Inferior parietal cortex (tissue), 1 donor: ENCODE measurements around the gene TENT4B.
"Not testable (repeated sequence)": the region's sequence is repeated elsewhere in the genome, so short reads cannot be mapped to it uniquely, and the experiment has no call there.

Experiments used
- DNase-seq: peaks from one replicate; pipeline ENCODE4 v3.0.0-alpha.2; 2016; ENCODE audit errors: extremely low spot score

Gene TENT4B

DNA sequence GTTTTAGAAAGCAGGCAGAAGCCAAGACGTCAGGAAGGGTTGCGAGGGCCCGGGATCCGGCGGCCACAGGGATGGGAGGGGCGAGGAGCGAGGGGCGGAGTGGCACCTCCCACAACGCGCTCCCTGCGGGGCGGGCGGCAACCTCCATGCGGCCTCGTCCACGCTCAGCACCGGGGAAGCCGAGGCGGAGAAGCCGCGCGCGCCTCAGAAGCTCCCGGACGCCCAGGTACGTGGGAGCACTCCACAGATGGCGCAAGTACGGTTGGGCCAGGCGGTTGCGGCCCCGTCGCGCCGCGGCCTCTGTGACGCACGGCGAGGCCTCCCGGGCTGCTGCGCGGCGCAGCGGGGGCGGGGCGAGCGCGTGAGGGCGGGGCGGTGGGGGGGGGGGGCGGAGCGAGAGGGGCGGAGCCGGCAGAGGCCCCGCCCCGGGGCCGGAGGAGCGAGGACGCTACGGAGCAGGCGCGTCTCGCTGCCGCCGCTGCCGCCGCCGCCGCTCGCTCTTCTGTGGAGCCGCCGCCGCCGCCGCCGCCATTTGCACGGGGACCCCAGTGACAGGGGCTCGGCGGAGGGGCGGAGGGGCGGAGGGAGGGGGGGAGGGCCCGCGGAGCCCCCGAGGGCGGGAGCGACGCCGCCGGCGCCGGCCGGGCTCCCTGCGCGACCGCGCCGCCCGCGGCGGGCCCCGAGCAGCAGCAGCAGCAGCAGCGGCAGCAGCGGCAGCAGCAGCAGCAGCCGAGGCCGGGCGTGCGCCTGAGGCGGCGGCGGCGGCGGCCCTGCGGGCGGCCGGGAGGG lies at the start of gene TENT4B:
Gene TENT4B (plus strand): TSS at position 500 of the 789 bp plus-strand sequence. CDS start 316 bp downstream, outside the sequence.
- DNase-seq = peak; percentile 76

DNA sequence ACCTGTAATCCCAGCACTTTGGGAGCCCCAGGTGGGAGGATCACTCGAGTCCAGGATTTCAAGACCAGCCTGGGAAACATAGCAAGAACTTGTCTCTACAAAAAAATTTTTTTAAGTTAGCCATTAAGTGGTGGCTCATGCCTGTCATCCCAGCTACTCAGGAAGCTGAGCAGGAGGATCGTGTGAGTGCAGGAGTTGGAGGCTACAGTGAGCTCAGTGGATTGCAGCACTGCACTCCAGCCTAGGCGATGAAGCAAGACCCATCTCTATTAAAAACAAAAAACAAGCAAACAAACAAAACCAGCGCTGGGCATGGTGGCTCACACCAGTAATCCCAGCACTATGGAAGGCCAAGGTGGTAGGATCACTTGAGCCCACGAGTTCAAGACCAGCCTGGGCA lies 49.3 kb upstream of the TENT4B start:
- no peak for DNase-seq

DNA sequence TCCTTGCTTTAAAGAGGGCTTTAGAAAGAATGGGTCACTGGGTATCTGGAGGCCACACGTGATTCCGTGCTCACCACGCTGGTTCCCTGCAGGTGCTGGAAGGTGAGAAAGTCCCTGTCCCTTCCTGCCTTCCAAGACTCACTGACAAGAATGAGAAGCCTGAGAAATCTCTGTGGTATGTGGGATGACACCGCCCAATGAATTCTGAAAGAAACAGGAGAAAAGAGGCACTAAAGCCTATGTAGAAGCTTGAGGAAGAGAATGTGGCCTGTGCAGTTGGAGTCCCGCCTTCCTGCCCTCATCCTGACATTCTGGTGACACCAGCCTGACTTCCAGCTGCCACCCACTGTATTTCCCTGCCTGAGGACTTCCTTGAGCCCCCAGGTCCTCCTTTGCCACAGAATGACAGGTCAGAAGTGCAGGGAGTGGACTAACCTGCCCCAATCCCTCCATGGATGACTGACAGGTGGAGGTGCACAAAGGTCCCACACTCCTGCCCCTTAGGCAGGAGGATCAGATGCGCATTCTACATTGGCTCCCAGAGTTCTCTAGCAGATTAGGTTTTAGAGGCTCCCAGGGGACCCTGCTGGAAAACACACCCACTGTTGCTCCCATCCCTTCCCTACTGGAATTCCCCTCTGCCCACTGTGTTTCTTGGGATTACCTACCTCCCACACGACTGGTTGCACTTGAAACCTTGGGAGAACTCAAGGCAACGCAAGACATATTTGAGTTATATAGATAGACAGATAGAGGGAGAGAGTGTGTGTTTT lies 38.6 kb upstream of the TENT4B start:
- DNase-seq = no peak

DNA sequence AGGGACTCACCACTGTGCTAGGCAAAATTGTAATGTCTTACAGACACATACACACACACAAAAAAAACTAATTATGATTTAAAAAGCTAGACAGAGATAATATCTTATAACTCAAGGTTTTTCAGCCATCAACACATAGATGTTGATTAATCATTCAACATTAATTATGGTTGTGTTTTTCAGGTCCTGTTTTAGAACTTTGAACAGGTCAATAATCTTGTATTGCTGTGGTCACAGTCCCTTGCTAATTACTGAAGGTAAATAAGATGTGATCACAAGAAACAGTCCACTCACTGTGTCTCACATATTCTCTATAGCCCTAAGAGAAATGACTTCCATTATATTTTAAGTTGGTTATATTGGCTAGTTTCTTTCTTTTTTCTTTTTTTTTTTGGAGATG lies 32.4 kb upstream of the TENT4B start:
- DNase-seq = no peak

DNA sequence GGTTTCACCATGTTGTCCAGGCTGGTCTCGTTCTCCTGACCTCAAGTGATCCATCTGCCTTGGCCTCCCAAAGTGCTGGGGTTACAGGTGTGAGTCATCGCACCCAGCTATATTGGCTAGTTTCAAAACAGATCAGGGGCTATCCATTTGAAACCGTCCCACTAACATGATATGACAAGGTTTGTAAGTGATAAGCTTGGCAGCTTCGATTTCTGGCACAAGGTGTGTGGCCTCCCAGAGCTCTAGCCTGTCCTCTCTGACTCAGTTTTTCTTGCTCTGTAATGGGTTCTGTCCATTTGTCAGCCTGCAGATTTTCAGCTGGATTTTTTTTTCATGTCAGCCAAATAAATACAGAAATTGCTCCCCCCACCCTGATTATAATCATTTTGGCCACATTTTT lies 31.8 kb upstream of the TENT4B start:
- DNase-seq = no peak

DNA sequence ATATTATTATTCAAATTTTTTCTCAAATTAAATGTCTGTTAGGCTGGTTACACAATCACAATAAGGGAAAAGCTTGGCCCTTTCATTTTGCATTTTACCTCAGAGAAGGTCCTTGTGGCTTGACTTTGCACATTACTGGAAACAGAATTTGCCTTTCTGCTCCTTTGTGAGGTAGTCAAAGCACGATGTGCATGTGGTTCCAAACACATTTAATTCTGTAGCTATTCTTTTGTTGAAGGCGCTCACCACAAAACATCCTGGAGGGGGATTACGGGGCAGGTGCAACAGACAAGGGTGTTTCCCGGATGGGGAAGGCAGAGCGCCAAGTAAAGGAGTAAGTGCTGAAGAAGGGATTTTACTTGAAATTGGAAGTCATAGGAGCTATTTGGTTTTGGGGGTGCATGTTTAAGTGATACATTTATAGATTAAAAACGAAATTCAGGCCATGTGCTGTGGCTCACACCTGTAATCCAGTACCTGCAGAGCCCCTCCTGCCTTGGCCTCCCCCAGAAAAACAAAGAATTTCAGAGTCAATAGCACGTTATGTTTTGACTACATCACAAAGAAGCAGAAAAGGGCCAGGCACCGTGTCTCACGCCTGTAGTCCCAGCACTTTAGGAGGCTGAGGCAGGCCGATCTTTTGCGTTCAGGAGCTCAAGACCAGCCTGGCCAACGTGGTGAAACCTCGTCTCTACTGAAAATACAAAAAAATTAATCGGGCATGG lies 31.2 kb upstream of the TENT4B start:
- no peak for DNase-seq

DNA sequence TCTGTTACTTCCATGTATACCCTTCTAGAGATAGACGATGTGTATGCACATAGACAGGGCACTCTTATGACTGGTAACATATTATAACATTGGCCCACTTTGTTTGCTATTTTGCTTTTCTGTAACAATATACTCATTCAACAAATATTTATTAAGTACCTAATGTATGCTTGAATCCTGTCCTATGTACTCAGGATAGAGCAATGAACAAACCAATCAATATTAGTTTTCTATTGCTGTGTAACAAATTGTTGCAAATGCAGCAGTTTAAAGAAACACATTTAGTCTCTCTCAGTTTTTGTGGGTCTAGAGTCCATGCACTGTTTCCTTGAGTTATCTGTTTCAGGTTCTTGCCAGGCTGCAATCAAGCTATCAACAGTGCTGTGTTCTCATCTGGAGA lies 29.7 kb upstream of the TENT4B start:
- DNase-seq = no peak

DNA sequence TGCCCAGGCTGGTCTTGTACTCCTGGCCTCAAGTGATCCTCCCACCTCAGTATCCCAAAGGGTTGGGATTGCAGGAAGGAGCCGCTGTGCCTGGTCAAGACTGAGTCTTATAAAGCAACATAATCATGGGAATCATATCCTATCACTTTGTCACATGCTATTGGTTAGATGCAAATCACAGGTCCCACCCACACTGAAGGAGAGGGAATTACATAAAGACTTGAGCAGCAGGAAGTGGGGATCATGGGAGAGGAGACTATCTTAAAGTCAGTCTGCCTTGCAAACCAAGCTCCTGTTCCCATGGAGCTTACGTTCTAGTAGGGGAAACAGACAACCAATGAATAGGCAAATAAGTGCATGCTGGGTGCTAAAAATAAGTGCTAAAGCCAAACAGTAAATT lies 28.3 kb upstream of the TENT4B start:
- no peak for DNase-seq

DNA sequence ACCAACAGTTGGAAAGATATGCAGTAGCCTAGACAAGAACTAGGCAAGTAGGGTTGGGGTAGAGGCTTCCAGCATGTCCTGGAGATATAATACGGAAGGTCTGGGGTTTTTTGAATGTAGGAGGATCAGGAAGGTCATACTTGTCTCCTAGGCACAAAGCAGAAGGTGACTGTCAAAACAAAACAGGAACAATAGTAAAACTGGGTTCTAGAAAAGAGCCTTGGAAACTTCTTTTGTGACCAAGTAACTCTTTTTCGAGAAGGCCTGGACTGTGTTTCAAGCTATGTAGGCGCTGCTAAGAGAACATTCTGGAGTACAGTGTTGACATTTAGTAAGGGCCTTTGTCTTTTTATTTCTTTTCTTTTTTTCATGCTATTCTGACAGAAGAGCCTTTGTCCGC lies 26.9 kb upstream of the TENT4B start:
- no peak for DNase-seq

DNA sequence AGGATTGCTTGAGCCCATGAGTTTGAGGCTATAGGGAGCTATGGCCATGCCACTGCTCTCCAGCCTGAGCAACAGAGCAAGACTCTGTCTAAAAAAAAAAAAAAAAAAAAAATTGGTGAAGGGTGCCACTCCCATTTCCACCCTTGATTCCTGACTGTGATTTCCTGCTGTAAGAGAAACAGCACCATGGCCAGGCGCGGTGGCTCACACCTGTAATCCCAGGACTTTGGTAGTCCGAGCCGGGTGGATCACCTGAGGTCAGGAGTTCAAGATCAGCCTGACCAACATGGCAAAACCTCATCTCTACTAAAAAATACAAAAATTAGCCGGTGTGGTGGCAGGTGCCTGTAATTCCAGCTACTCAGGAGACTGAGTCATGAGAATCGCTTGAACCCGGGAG lies 20.5 kb upstream of the TENT4B start:
- not testable (repeated sequence) for DNase-seq

DNA sequence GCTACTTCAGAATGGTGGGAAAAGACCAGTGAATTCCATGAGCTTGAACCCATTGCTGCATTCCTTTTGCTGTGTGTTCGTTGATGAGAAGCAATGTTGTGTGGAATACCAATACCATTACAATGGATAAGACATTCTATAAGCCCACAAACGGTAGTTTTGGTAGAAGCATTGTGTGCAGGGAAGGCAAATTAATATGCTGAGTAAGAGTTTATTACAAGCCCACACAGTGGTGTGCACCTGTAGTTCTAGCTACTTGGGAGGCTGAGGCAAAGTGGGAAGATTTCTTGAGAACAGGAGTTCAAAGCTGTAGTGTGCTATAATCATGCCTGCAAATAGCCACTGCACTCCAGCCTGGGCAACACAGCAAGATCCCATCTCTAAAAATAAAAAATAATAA lies 19.9 kb upstream of the TENT4B start:
- DNase-seq = no peak

DNA sequence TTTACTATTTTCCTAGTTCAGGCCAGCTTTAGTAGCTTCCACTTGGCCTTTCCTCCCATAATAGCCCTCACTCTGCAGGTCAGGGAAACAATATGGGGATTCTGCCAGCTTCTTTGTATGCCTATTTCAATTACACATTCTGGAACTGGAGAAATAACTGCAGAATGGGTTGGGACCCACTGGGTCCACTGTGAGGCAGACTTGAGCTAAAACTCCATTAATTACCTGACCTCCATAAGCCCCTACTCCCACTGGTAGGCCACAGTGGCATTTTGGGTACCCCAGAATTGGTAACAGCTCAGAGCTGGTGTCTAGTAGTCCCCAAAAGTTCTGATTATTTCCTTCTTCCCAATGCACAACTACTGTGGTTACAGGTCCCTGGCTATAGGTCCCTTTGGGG lies 16.7 kb upstream of the TENT4B start:
- no peak for DNase-seq

DNA sequence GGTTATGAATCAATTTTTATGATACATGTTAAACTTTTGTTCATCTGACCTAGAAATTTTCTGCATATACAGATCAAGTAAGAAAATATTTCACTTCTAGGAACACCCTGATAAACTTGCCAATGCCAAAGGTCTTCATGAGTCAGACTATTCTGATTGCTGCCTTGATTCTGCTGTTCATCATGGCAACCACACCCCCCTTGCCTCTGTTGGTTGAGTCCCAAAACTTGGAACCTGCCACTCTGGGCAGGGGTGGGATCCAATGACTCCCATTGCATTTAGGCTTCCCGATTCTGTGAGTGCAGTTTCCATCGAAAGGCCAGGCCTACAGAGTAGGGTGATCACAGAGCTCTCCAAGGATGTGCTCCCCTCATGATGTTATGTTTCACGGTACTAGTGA lies 15.8 kb upstream of the TENT4B start:
- DNase-seq = no peak

DNA sequence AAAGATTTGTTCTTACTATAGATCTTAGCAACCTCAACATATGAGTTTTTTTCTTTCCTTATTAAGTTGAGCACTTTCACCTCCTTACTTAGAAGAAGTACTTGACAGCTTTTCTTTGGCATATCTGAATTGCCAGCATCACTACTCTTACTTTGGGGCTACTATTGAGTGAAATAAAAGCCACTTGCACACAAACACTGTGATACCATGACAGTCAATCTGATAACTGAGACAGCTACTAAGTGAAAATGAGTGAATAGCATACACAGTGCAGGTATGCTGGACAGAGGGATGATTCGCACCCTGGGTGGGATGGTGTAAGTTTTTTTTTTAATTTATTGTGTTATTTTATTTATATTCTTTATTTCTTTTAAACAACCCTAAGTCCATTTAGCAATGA lies 13.5 kb upstream of the TENT4B start:
- DNase-seq = no peak

DNA sequence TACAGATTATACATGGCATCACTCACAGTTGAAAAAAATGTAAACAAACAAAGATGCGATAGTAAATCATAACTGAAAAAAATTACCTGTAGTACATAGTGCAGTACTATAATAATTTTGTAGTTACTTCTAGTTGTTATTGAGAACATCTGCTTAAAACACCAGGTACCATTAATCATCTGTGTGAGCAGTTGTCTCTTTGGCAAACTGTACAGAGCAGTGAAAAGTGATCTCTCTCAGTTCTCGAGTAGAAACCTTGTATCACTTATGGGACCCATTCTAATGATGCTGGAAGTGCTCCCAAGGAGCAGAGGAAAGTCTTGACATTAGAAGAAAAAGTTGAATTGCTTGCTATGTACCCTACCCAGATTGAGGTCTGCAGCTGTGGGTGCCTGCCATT lies 8.9 kb upstream of the TENT4B start:
- no peak for DNase-seq

DNA sequence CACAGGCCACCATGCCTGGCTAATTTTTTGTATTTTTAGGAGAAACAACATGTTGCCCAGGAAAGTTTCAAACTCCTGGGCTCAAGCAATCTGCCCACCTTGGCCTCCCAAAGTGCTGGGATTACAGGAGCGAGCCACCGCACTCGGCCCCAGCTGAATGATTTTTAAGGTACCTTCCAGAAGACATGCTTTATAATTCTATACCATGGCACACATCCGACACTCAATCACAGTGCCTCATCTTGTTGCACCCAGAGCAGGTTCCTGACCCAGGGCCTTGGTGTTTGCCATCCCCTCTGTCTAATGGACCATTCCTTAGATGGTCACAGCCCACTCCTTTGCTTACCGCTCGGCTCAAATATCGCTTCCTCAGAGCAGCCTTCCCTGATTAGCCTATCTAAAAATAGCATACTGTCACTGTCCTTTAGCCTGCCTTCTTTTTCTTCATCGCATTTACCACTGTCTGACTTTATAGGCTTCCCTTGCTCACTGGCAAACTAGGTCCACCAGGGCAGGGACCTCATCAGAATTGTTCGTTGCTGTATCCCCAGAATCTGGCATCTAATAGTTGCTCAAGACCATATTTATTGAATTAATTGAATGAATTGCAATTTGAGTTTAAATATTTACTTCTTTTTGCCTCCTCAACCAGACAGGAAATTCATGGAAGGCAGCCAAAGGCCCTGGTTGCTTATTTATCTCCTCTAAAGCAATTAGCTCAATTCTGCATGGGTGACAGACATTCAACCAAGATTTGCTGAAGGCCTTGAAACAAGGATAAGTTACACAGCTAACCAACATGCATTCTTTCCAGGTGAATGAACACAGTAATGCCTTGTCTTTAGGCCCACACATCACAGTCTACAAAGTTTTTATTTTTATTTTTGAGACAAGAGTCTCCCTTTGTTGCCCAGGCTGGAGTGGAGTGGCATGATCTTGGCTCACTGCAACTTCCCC lies 6.3 kb upstream of the TENT4B start:
- DNase-seq = no peak

DNA sequence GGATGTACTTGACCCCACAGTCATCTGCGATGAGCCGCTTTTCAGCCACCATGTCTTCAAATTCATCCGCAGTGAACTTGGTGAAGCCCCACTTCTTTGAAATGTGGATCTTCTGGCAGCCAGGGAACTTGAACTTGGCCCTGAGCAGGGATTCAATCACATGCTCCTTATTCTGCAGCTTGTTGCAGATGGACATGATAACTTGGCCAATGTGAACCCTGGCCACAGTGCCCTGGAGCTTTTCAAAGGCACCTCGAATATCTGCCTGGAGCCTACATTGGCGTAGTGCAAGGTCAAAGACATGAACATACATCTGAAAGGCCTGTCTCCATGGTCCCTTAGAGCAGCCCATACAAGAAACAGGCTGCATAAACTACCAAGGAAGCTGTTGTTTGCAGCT lies 1.8 kb upstream of the TENT4B start:
- no peak for DNase-seq

DNA sequence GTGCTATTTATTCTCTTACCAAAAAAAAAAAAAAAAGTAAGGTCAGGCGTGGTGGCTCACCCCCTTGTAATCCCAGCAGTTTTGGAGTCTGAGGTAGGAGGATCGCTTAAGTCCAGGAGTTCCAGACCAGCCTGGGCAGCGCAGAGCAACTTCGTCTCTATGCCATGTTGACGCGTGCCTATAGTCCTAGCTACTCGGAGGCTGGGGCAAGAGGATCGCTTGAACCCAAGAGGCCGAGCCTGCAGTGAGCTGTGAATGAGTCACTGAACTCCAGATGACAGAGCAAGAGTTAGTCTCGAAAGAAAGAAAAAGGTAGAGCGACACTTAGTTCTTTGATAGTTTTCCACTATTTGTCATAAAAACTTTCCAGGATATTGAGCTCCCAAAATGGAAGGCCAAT lies 1.4 kb upstream of the TENT4B start:
- DNase-seq = no peak

DNA sequence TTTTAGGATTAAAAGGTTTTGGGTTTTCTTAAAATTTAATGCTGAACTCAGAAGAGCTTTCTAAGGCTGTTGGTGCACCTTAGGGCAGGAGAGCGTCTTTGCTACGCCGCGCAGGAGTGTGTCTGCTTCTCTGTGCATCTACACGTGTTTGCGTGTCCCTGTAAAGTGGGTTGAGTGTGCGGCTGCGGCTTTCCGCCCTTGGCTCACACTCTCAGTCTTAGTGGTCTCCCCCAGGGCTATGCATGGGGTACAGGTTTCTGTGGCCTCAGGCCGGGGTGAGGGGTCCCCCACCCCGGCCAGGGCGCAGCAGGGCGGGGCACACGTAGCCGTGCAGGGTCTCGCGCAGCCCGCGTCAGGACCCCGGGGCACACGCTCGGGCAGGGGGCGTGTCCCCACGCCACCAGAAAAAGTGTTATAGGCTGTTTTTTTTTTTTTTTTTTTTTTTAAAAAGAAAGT lies 727 bp upstream of the TENT4B start:
- DNase-seq = no peak

DNA sequence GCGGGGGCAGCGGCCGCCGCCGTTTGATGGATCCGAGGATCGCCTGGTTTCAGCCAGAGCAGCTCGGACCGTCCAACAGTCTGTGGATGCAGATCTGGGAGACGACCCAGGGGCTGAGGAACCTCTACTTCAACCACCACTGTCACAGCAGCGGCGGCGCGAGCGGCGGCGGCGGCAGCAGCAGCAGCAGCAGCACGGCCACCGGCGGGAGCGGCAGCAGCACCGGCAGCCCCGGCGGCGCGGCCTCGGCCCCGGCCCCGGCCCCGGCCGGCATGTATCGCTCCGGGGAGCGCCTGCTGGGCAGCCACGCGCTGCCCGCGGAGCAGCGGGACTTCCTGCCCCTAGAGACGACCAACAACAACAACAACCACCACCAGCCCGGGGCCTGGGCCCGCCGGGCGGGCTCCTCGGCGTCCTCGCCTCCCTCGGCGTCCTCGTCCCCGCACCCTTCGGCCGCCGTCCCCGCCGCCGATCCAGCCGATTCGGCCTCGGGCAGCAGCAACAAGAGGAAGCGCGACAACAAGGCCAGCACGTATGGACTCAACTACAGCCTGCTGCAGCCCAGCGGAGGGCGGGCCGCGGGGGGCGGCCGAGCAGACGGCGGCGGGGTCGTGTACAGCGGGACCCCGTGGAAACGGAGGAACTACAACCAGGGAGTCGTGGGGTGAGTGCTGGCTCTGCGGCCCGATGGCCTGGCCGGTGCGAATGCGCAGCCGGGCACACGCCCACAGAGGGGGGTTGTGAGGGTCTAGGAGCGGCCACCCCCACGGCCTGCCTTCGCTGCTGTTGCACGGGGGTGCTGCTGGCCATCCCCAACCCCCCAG lies 702 bp downstream of the TENT4B start:
- DNase-seq = no peak
